GM11168 (cell line): ENCODE measurements around the gene TRANK1.

Experiments used
- in situ Hi-C: fragments of 300-500 bp; cut with MboI; formaldehyde crosslinking; loops from one replicate; pipeline ENCODE4 v1.12.0; 2022; ENCODE audit warnings: low sequenced_read_pairs; ENCODE audit not compliant: unreplicated experiment

TRANK1 gene

DNA sequence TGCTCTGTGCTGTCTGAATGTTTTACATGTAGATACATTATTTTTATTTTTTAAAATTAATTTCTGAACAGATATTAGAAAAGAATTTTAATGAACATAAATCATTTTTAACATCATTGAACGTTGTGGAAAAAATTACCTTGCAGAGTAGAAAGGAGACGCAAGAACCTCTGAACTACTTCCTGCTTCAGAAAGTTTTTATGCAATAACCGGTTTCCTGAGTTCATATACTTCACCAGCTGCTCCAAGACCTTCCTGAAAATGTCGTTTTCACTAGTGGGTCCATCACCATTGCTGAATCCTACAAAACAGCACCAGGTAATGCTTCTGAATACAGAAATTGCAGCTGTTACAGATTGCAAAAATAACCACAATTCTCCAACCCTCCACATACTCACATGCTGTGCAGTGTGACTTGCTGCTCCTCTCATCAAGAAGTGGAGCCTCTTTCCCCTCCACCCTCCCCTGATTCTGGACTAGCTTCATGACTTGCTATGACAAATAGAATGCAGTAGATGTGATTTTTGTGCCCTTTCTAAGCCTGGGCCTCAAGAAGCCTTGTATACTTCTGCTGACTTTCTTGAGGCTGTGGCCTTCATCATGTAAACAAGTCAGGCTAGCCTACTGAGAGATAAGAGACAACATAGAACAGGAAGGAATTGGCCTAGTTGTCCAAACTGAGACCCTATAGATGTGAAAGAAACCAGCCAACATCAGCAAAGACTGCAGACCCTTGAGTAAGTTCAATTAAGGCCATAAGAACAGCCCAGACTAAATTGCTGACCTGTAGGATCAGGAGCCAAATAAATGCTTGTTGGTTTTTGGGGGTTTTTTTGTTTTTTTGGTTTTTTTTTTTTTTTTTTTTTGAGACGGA lies 80.4 kb downstream of the TRANK1 start:
- in situ Hi-C loops, result no loop called here

DNA sequence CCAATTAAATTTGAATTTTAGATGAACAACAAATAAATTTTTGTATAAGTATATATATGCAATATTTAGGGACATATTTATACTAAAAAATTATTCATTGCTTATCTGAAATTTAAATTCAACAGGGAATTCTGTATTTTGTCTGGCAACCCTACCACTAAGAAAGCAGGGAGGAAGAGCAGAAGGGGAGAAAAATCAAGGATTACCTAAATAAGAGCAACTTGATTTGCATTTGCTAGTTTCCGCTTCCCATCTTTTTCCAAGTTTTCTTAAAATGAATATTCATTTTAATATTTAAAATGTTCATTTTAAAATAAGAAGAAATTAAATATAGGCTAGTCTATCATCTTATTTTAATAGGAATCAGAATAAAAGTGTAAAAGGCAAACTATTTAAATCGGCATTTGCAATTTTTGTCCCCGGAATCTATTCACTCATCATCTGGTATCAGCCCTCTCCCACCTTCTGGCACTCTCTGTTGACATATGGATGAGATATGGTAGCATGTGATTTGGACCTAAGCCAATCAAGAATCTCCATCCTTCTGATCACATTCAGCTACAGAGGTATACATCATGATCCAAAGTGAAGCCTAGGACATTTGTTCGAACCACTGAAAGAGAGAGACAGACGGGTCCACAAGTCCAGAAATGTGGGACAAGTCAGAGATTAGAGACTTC lies 82.6 kb downstream of the TRANK1 start:
- in situ Hi-C loops, result no loop called here

DNA sequence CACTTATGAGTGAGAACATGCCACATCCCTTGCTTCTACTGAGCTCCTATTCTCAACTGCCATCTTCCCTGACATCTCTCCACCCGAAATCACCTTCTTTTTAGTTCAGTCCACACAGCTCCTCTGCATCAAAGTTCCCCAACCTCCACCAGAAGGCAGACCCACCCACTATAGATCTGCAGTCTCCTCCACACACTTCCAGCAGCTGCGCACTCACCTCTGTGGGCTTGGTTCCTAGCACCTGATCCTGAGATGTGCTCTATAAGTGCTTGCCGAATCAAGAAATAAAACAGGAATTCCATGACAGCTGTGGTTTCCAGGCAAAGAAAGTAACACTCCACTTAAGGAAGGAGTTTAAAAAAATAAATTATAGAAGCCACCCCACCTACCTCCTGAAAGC lies 85.4 kb downstream of the TRANK1 start:
- in situ Hi-C loops, result no loop called here

DNA sequence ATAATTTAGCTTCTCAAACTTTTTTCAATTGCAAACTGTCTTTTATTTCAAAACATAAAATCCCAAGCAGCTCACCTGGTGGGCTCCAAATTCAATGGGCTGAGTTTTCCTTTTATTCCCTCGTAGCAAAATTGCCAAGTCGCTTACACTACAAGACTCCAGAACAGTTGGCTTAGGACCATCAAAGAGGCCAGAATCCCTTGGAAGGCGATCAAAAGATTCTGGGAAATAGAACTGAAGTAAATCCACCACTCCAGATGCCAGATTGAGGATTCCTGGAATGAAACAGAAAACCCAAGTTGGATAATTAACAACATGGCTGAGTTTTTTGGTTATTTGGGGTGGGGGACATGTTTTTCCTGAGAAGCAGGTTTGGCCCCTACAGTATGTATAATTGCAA lies 92.8 kb downstream of the TRANK1 start:
- in situ Hi-C loops, result no loop called here

DNA sequence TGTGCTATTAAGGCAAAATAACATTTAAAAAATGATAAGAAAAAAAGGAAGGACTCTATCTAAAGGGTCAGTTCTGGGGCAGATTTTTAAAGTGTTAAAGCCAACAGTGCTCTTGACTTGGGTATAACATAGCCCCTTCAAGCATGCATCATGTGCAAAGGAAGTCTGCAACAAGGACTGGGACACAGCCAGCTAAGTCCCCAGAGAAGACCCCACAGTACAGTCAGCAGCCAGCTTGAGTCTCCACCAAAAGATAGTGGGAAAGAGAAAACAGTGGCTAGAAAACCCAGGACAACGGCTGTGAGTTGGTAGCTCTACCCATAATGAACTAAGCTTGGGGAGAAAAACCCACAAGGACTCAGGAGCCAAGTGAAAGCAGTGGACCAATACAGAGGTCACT lies 94.1 kb downstream of the TRANK1 start:
- in situ Hi-C loops, result no loop called here

DNA sequence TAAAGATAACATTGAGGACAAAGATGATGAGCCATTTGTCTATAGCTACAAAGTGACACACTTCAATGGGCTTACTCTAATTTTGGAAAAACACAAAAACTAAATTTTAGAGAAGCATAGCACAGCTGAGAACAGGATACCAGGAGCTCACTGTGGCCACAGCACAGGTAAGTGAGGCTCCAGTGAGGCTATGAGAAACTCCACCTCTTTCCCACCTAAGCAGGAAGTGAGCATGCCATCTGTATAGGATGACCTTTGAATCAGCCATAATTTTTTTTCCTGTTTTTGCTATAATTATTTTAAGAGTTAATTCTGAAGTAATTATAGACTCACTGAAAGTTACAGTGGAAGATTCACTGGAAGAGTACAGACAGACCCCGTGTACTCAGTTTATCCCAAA lies 98.4 kb downstream of the TRANK1 start:
- in situ Hi-C loops, result no loop called here

DNA sequence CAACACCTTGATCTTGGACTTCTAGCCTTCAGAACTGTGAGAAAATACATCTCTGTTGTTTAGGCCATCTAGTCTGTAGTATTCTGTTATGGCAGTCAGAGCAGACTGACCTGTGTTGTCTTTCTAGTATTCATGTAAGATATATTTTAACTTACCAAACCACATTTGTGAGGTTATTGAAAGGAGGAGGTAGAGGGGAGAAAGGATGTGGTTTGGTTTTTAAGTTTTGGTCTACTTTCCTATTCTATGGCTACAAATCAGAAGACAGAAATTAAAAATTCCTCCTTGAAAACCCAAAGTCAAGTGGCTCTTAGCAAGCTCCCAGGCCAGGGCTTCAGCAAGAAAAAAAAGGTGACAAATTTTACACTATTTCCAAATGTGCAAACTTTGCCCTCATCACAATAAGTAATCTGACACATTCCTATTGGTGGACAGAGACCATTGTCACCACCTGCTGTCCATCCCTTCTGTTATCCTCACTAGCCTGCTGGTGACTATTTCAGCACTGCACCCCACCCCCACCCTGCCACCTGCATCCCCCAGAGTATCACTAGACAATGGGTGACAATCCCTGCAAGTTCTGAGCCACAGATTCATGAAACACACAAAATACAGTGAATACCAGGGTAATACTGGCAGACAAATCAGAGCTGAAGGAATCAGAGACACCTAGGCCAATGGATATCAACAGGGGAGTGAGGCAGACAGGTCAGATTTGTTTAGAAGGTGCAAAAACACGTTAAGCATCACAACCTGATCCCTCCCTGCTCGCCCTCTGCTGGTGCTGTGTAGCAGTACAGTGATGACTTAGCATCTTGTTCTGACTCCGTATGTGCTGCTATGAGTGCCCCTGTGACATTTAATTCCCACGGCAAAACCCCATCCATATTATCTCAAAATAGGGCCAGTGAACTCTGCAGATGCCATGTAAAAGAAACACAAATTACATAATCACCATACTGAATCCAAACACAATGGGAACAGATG lies 101.5 kb downstream of the TRANK1 start:
- in situ Hi-C loops, result no loop called here

DNA sequence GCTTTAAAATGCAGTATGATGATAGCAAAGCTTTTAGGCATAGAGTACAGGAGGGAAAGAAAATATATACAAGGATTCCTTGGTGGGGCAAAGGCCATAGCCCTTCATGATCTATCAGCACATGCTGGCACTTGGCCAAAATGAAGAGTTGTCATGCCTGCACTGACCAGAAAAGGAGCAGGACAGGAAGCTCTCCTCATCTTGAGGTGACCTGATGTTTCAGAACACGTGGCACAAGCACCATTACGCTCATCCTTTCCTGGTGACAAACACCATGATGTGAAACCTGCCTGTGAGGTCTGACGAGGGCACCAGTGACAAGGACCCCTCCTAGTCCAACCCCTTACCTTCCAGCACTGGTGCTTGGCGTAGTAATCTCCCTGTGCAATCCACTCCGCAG lies 102.6 kb downstream of the TRANK1 start:
- in situ Hi-C loops, result no loop called here

DNA sequence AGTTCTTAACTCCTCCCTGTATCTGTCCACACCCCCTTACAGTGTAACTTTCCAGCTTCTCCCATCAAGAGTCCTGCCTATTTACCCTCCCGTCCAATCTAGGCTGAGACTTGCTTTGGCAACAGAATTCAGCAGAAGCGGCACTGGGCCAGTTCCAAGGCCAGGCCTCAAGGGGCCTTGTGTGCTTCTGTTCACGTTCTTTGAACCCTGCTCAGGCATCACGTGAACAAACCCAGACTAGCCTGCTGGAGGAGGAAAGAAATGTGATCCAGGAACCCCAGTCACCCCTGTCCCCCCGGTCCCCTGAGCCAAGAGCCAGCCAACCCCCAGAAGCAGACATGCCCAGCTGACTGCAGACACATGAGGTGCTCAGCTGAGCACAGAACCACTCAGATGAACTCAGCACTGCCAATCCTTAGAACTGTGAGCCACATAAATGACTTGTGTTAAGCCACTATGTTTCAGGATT lies 104.4 kb downstream of the TRANK1 start:
- in situ Hi-C loops, result no loop called here

DNA sequence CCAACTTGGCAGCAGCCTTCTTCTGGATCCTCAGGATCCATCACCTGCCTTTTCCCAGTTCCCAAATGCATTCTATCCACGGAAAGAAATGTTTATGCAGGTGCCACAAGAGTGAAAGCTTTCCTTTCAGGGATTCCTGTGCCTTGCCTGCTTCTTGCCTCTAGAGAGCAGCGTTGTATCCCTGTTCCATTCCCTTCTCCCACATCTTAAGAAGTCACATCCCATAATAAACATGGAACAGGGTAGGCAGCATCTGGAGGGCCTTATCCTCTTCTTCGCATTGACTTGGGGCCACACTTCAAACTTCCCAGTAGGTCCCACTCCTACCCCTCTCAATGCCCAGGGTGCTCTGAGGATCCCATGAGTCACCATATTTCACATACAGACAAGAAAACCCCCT lies 107.8 kb downstream of the TRANK1 start:
- in situ Hi-C loops, result no loop called here

DNA sequence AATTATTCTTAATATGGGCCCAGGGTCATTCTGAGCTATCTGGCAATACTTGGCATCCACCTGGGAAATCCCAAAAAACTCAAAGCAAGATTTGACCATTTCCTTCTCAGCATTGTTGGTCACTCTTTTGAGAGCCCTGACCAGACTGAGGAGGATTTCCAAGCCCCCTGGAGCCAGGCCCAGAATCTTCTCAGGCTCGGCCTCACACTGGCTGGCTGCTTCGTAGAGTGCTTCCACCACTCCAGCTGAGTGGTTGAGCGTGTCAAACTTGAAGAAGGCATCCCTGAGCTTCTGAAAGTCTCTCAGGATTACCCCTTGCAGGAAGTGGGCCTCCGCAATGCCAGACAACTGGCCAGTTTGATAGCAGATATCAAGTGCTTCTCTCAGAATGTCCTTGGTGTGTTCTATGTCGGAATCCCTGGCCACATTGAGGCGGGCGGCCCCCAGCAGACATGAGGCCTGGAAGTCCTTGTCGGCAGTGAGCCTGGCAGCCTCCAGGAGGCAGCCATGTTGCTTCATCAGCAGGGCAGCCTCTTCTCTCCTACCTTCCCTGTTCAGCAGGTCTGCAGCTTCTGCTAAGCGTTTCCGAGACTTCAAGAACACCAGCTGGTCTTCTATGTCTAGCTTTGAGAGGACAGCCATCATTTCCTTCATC lies 111.6 kb downstream of the TRANK1 start:
- in situ Hi-C loops, result no loop called here

DNA sequence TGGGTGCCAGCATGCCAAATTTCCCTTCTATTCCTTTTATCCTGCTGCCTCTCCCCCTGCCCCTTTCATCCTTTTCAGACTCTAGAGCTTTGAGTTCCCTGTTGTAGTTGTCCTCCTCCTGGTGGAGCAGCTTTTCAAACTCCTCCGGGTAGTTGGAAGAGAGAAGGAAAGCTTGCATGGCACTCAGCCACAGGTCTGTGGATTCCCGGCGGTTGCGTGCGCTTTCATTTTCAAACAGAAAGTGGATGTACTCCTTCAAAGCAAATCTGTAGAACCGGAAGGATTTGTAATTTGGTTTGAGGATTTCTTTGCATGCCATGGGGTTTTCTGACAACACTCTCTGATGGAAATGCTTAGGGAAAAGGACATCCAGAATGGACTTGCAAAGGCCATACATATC lies 112.4 kb downstream of the TRANK1 start:
- in situ Hi-C loops, result no loop called here

DNA sequence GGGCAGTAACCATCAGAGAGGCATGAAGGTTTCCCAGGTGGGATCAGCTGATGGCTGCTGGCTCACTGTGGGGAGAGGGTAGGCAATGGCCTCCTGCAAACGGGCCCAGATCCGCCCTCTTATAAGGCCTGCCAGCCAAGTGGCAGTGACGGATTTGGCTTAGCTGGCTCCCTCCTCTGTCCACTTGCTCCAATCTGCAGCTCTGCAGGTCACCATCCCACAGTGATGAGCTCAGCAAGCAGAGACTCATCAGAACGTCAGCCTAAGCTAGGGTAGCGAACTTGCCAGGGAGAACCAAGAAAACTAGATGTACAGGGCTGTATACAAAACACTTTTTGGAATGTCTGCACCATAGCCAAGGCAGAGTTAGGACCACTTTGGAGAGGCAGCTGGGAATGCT lies 117.7 kb downstream of the TRANK1 start:
- in situ Hi-C loops, result no loop called here

DNA sequence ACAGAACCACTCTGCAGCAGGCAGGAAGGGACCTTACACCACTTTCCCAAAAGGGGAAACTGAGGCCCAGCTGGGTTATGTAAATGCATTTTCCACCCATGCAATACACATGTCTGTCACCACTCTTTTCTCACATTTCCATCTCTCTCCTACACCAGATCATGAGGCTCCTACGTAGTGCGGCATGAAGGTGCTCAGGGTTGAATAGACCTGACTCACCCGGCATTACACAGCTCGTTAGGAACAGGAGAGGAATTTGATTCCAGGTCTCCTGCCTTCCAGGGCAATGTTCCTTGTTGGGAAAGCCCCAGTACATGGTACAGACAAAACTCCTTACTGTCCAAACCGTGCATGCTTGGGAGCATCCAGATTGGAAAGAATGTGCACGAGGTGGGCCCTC lies 118.6 kb downstream of the TRANK1 start:
- in situ Hi-C loops, result no loop called here

DNA sequence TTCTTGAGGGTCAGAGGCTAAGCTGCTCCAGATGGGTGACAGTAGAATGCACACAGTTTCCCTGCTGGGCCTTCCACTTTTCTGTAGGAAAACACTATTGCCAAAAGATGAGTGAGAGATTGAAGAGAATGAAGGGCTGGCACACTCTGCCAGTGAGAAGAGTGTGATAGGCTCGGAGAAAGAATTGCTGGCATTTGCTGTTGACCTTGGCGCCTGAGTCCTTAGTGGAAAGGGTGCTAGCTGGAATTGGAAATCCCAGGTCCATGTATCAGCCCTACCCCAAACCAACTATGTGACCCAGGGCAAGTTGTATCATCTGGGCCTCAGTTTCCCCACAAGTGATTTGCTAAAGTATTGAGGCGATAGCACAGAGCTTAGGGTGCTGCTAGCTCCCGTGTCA lies 120.4 kb downstream of the TRANK1 start:
- in situ Hi-C loops, result no loop called here

DNA sequence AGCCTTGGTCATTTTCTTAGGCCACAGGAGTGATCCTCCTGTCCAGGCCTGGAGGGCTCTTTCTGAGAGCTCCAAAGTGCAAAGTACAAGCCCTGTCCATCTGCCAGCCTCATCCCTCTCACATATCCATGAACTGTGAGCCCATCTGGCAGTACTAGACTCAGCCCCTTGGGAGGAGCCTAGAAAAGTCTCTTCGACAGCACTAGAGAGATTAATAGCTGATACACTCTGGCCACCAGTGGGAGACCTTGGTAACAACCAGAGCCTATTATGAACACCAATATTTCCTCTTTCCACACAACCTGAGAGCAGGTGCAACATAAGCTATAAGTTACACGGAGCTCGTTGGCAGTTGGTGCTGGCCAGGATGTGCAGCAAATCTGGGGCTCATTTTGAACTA lies 121.0 kb downstream of the TRANK1 start:
- in situ Hi-C loops, result no loop called here

DNA sequence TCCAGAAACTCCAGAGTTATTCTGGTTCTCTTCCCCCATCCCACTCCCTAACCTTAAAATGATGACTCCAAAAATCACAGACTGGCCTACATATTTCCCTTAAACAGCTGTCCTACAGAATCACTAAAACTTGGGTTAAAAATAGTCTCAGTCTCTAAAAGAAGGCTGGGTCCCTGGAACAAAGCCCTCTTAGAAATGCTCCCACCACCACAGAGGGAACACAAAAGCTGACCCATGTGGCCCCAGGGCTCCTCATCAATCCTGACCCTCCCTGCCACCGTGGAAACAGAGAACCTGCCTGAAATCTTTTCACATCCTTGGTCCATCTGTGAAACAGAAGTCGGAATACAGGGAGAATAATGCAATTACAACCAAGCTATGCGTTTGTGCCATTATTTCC lies 124.8 kb downstream of the TRANK1 start:
- in situ Hi-C loops, result no loop called here

DNA sequence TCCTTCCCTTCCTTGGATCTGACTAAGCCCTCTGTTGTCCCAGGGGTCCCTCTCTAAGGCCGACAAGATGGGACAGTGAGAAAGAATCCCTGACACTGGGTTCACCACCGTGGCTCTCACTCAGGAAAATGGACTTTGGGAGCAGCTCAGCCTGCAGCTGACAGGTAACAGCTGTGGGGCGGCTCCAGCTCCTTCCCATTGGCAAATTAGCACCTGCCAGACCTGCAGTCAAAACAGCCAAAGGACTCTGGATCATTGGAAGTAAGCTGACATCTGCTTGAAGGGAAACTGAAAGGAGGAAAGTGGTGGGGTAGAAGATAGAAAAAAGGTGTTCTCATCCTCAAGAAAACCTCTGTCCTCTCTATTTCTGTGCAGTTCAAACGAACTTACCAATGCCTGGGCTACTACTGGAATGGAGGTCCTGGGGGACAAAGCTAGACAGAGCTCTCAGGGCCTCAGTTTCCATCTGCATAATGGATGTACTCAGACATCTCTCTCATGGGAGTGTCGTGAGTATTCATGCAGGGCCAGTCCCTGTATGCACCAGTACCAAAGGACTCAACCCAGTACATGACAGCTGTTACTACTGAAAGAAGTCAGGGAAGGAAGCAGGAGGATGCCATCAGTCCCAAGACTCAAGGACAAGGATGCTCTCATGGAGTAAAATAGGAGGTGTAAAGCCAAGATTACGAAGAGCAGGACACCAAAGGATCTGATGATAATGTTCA lies 126.9 kb downstream of the TRANK1 start:
- in situ Hi-C loops, result no loop called here

DNA sequence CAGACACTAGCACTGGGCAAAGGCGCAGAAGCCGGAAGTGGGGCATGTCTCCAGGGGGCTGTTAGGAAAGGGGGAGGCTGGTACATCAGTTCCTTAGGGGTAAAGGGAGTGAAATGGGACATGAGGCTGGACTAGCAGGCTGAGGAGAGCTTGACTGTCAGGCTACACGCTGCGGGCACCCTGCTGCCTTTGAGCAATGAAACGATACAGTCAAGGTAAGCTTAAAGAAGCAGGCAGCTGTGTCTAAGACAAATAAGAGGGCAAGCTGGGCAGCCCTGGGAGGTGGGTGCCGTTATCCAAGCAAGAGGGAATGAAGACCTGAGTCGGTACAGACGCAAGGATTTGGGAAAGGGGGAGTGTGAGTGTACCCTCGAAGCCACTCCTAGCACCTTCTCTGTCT lies 129.5 kb downstream of the TRANK1 start:
- in situ Hi-C loops, result no loop called here
